ENCODE measurements around the gene SMYD3. TPM values are rescaled to one million over a fixed set of nuclear protein-coding genes. Genes with fewer than 3 reads are reported as not detected.

SMYD3 gene
- total RNA-seq, 1 donor from 2014 or later = 80.8 TPM

- Histone ChIP-seq H4K20me1 (ENCODE audit: insufficient read depth, low read length) (no peaks in the 10 kb centered on the region), H3K4me2 (ENCODE audit: low read length) (no peak overlapping the region), H3K9ac (ENCODE audit: low read length) (no peak overlapping the region), H3K27ac (ENCODE audit: low read depth, low read length) (no peak overlapping the region), H3K79me2 (ENCODE audit: insufficient read depth, low read length) (no peaks in the 10 kb centered on the region), H2AFZ (ENCODE audit: low read depth, low read length) (no peak overlapping the region), H3K9me3 (ENCODE audit: insufficient read depth, low read depth, low read length) (no peaks in the 10 kb centered on the region), H3K4me3 (ENCODE audit: insufficient read depth, low read depth, low read length) (no peak overlapping the region), H3K27me3 (ENCODE audit: insufficient read depth, low read length) (no peaks in the 10 kb centered on the region), H3K4me1 (ENCODE audit: insufficient read depth, low read length) (no peaks in the 10 kb centered on the region), H3K36me3 (ENCODE audit: insufficient read depth, low read length) (no peaks in the 10 kb centered on the region)
- Mint-ChIP-seq H3K36me3 (ENCODE audit: low read depth, unreplicated experiment) (no peaks in the 10 kb centered on the region), H3K27ac (ENCODE audit: unreplicated experiment) (no peak overlapping the region), H3K27me3 (ENCODE audit: low read depth, unreplicated experiment) (no peaks in the 10 kb centered on the region), H3K4me1 (ENCODE audit: low read depth, unreplicated experiment) (peaks cover 49% of the 10 kb centered on the region), H3K4me3 (ENCODE audit: unreplicated experiment) (no peak overlapping the region), H3K9me3 (ENCODE audit: unreplicated experiment) (no peaks in the 10 kb centered on the region)
- DNase-seq (ENCODE audit: low read depth) (no peak), FAIRE-seq (no peak)
- TF ChIP-seq CTCF (IDR thresholded peaks at IDR 0.05; ENCODE audit: insufficient read depth, low read depth, low read length) (no peak), EZH2 (IDR thresholded peaks at IDR 0.05; ENCODE audit: insufficient read depth, low read length) (no peak)
These were observed 442.2 kb downstream of the SMYD3 start for GRCh38 chr1:246064891-246065290.

- Mint-ChIP-seq H3K27ac (ENCODE audit: unreplicated experiment) (no peak overlapping the region), H3K36me3 (ENCODE audit: low read depth, unreplicated experiment) (no peaks in the 10 kb centered on the region), H3K4me3 (ENCODE audit: unreplicated experiment) (no peak overlapping the region), H3K4me1 (ENCODE audit: low read depth, unreplicated experiment) (peaks cover 33% of the 10 kb centered on the region), H3K27me3 (ENCODE audit: low read depth, unreplicated experiment) (no peaks in the 10 kb centered on the region), H3K9me3 (ENCODE audit: unreplicated experiment) (no peaks in the 10 kb centered on the region)
- Histone ChIP-seq H3K9ac (ENCODE audit: low read length) (no peak overlapping the region), H3K9me3 (ENCODE audit: insufficient read depth, low read depth, low read length) (no peaks in the 10 kb centered on the region), H3K4me2 (ENCODE audit: low read length) (no peak overlapping the region), H4K20me1 (ENCODE audit: insufficient read depth, low read length) (no peaks in the 10 kb centered on the region), H3K27me3 (ENCODE audit: insufficient read depth, low read length) (no peaks in the 10 kb centered on the region), H3K27ac (ENCODE audit: low read depth, low read length) (no peak overlapping the region), H3K36me3 (ENCODE audit: insufficient read depth, low read length) (no peaks in the 10 kb centered on the region), H3K4me1 (ENCODE audit: insufficient read depth, low read length) (no peaks in the 10 kb centered on the region), H2AFZ (ENCODE audit: low read depth, low read length) (no peak overlapping the region), H3K4me3 (ENCODE audit: insufficient read depth, low read depth, low read length) (no peak overlapping the region), H3K79me2 (ENCODE audit: insufficient read depth, low read length) (no peaks in the 10 kb centered on the region)
- FAIRE-seq (no peak), DNase-seq (ENCODE audit: low read depth) (no peak)
- no peak for TF ChIP-seq EZH2 (IDR thresholded peaks at IDR 0.05; ENCODE audit: insufficient read depth, low read length)
- no peak for TF ChIP-seq CTCF (IDR thresholded peaks at IDR 0.05; ENCODE audit: insufficient read depth, low read depth, low read length)
These were observed 444.0 kb downstream of the SMYD3 start for GRCh38 chr1:246063013-246063616.

- no peak overlapping the region for H3K4me3 Mint-ChIP-seq (ENCODE audit: unreplicated experiment)
- H3K36me3 ChIP-seq (ENCODE audit: insufficient read depth, low read length) = no peaks in the 10 kb centered on the region
- H3K9me3 Mint-ChIP-seq (ENCODE audit: unreplicated experiment) = no peaks in the 10 kb centered on the region
- FAIRE-seq = no peak
- H2AFZ ChIP-seq (ENCODE audit: low read depth, low read length) = no peak overlapping the region
- no peaks in the 10 kb centered on the region for H3K4me1 ChIP-seq (ENCODE audit: insufficient read depth, low read length)
- H3K9me3 ChIP-seq (ENCODE audit: insufficient read depth, low read depth, low read length) = no peaks in the 10 kb centered on the region
- DNase-seq (ENCODE audit: low read depth) = no peak
- no peaks in the 10 kb centered on the region for H3K27me3 Mint-ChIP-seq (ENCODE audit: low read depth, unreplicated experiment)
- H4K20me1 ChIP-seq (ENCODE audit: insufficient read depth, low read length) = no peaks in the 10 kb centered on the region
- no peak overlapping the region for H3K27ac ChIP-seq (ENCODE audit: low read depth, low read length)
- no peak overlapping the region for H3K4me2 ChIP-seq (ENCODE audit: low read length)
- no peaks in the 10 kb centered on the region for H3K4me1 Mint-ChIP-seq (ENCODE audit: low read depth, unreplicated experiment)
- no peak overlapping the region for H3K4me3 ChIP-seq (ENCODE audit: insufficient read depth, low read depth, low read length)
- no peaks in the 10 kb centered on the region for H3K27me3 ChIP-seq (ENCODE audit: insufficient read depth, low read length)
- no peak overlapping the region for H3K9ac ChIP-seq (ENCODE audit: low read length)
- H3K79me2 ChIP-seq (ENCODE audit: insufficient read depth, low read length) = no peaks in the 10 kb centered on the region
- H3K36me3 Mint-ChIP-seq (ENCODE audit: low read depth, unreplicated experiment) = peaks cover 2% of the 10 kb centered on the region
- H3K27ac Mint-ChIP-seq (ENCODE audit: unreplicated experiment) = no peak overlapping the region
- TF ChIP-seq EZH2 (IDR thresholded peaks at IDR 0.05; ENCODE audit: insufficient read depth, low read length) = no peak
- no peak for TF ChIP-seq CTCF (IDR thresholded peaks at IDR 0.05; ENCODE audit: insufficient read depth, low read depth, low read length)
These were observed 448.6 kb downstream of the SMYD3 start for GRCh38 chr1:246058466-246058865.

Measured in astrocyte (in vitro differentiated cells and primary cell).